CD4-positive, alpha-beta T cell treated with Interleukin-4 for 4 hours (primary cell): ENCODE measurements around the gene NVL.
"Not testable (repeated sequence)": the region's sequence is repeated elsewhere in the genome, so short reads cannot be mapped to it uniquely, and the experiment has no call there.

Experiments
- DNase-seq: peaks from one replicate; pipeline ENCODE4 v3.0.0-alpha.2; 2020

The NVL gene

GRCh38 chr1:224333939-224334786 lies 4.2 kb upstream of the NVL start:
- peak; percentile 27 for DNase-seq

- peak; percentile 73 for DNase-seq
These were observed 3.4 kb upstream of the NVL start for GRCh38 chr1:224333309-224333926.

GRCh38 chr1:224331824-224332223 lies 1.9 kb upstream of the NVL start:
- no peak for DNase-seq

- no peak for DNase-seq
These were observed 1.4 kb upstream of the NVL start for GRCh38 chr1:224331326-224331725.

GRCh38 chr1:224329484-224329841 lies 509 bp downstream of the NVL start:
- DNase-seq: no peak

- DNase-seq: no peak
These were observed 1.3 kb downstream of the NVL start for GRCh38 chr1:224328644-224329043.

- DNase-seq: no peak
These were observed 4.0 kb downstream of the NVL start for GRCh38 chr1:224325959-224326358.

- DNase-seq: no peak
These were observed 8.3 kb downstream of the NVL start for GRCh38 chr1:224321706-224322105.

GRCh38 chr1:224317383-224318045 lies 12.5 kb downstream of the NVL start:
- DNase-seq: no peak

GRCh38 chr1:224312025-224312424 lies 17.9 kb downstream of the NVL start:
- DNase-seq: no peak

GRCh38 chr1:224311503-224311902 lies 18.5 kb downstream of the NVL start:
- not testable (repeated sequence) for DNase-seq

- no peak for DNase-seq
These were observed 21.9 kb downstream of the NVL start for GRCh38 chr1:224308064-224308463.

- DNase-seq: no peak
These were observed 25.2 kb downstream of the NVL start for GRCh38 chr1:224304767-224305166.

GRCh38 chr1:224302947-224303346 lies 27.0 kb downstream of the NVL start:
- DNase-seq: no peak

GRCh38 chr1:224301391-224301790 lies 28.6 kb downstream of the NVL start:
- no peak for DNase-seq

GRCh38 chr1:224300346-224300745 lies 29.6 kb downstream of the NVL start:
- no peak for DNase-seq

- DNase-seq: no peak
These were observed 31.3 kb downstream of the NVL start for GRCh38 chr1:224298346-224299330.

GRCh38 chr1:224294775-224295174 lies 35.2 kb downstream of the NVL start:
- no peak for DNase-seq

GRCh38 chr1:224292419-224292818 lies 37.6 kb downstream of the NVL start:
- no peak for DNase-seq

GRCh38 chr1:224289396-224289795 lies 40.6 kb downstream of the NVL start:
- no peak for DNase-seq

- DNase-seq: no peak
These were observed 42.3 kb downstream of the NVL start for GRCh38 chr1:224287714-224288113.

GRCh38 chr1:224282140-224282539 lies 47.8 kb downstream of the NVL start:
- no peak for DNase-seq
